NT2/D1 (cell line): ENCODE measurements around the gene SCAMP4.

Source experiments
- SUZ12 ChIP-seq: IDR thresholded peaks from 2 replicates; pipeline ENCODE4 v1.6.1; 2011; ENCODE audit not compliant: insufficient read length, insufficient read depth; ENCODE audit errors: extremely low read depth
- YY1 ChIP-seq: IDR thresholded peaks from 2 replicates; pipeline ENCODE4 v1.6.1; 2011; ENCODE audit not compliant: insufficient read length, insufficient read depth
- ZNF274 ChIP-seq: IDR thresholded peaks from 2 replicates; pipeline ENCODE4 v1.6.1; 2011; ENCODE audit warnings: mild to moderate bottlenecking, low read depth, low read length

GRCh38 chr19:1860821-1861598 lies 44.2 kb upstream of the SCAMP4 start:
- TF ChIP-seq YY1 (no peak), ZNF274 (no peak), SUZ12 (no peak)
